Hepatocyte (in vitro differentiated cells): Measurements from ENCODE around the gene MYLK2. TPM values are rescaled to one million over a fixed set of nuclear protein-coding genes. Genes with fewer than 3 reads are reported as not detected.

Experiments used
- DNase-seq: peaks from one replicate; pipeline ENCODE4 v3.0.0-alpha.2; 2016; ENCODE audit warnings: low spot score
- H2AFZ ChIP-seq: fragments of 200-600 bp; sonication (generic); 2 replicates; pipeline ENCODE4 v1.6.0; 2016; ENCODE audit warnings: antibody characterized with exemption, mild to moderate bottlenecking
- H3K27ac ChIP-seq: fragments of 200-600 bp; sonication (generic); 2 replicates; pipeline ENCODE4 v1.5.1; 2016; ENCODE audit warnings: mild to moderate bottlenecking
- H3K27me3 ChIP-seq: fragments of 200-600 bp; sonication (generic); 2 replicates; pipeline ENCODE4 v1.6.1; 2016
- H3K36me3 ChIP-seq: fragments of 200-600 bp; sonication (generic); replicated peaks from 2 replicates; pipeline ENCODE4 v1.5.1; 2016; ENCODE audit warnings: low read depth; ENCODE audit not compliant: insufficient read depth
- H3K4me1 ChIP-seq: fragments of 200-600 bp; sonication (generic); 2 replicates; pipeline ENCODE4 v1.5.1; 2016; ENCODE audit warnings: mild to moderate bottlenecking, moderate library complexity; ENCODE audit not compliant: insufficient read depth
- H3K4me2 ChIP-seq: fragments of 200-600 bp; sonication (generic); 2 replicates; pipeline ENCODE4 v1.6.0; 2016
- H3K4me3 ChIP-seq: fragments of 200-600 bp; sonication (generic); 2 replicates; pipeline ENCODE4 v1.5.1; 2016; ENCODE audit warnings: mild to moderate bottlenecking
- H3K79me2 ChIP-seq: fragments of 200-600 bp; sonication (generic); 2 replicates; pipeline ENCODE4 v1.6.0; 2017; ENCODE audit warnings: mild to moderate bottlenecking
- H3K9me2 ChIP-seq: fragments of 200-600 bp; sonication (generic); replicated peaks from 2 replicates; pipeline ENCODE4 v1.6.0; 2017; ENCODE audit warnings: mild to moderate bottlenecking; ENCODE audit not compliant: insufficient read depth
- H3K9me3 ChIP-seq: fragments of 200-600 bp; sonication (generic); 2 replicates; pipeline ENCODE4 v1.5.1; 2016; ENCODE audit warnings: low read depth, mild to moderate bottlenecking
- H4K20me1 ChIP-seq: fragments of 200-600 bp; sonication (generic); 2 replicates; pipeline ENCODE4 v1.6.0; 2016; ENCODE audit warnings: mild to moderate bottlenecking; ENCODE audit not compliant: insufficient read depth, poor library complexity, severe bottlenecking
- EZH2 ChIP-seq: fragments of 200-600 bp; sonication (generic); IDR thresholded peaks from 2 replicates; pipeline ENCODE4 v1.6.1; 2016; ENCODE audit warnings: antibody characterized with exemption, mild to moderate bottlenecking, borderline replicate concordance
- EZH2phosphoT487 ChIP-seq: fragments of 200-600 bp; sonication (generic); IDR thresholded peaks from one replicate; pipeline ENCODE4 v1.6.1; 2018; ENCODE audit warnings: antibody characterized with exemption, mild to moderate bottlenecking, low read depth, moderate library complexity; ENCODE audit not compliant: unreplicated experiment, severe bottlenecking
- WGBS: methylation state at CpG from one replicate; pipeline ENCODE4 v1.1.6; 2016; ENCODE audit warnings: low lambda C conversion rate; ENCODE audit errors: missing lambda C conversion rate; 5-methylcytosine and 5-hydroxymethylcytosine counted together
- polyA plus RNA-seq: library from polyadenylated mRNA; unstranded; fragments of >200 nt; fragmentation: Nextera tagmentation; extraction: Ambion mirVana; gene quantifications from 2 replicates; pipeline ENCODE4 v1.2.1, GENCODE V29; 2016
- total RNA-seq: library from RNA; depleted of rRNA; stranded (reverse); fragments of >200 nt; gene quantifications from 2 replicates; pipeline ENCODE4 v1.2.3, GENCODE V29; 2014
- TF ChIP-seq, protein P1 (sequence below): fragments of 200-600 bp; sonication (generic); IDR thresholded peaks from 2 replicates; pipeline ENCODE4 v1.5.1; 2016; ENCODE audit warnings: antibody characterized with exemption, mild to moderate bottlenecking; ENCODE audit not compliant: poor library complexity

MYLK2 gene
- total and polyA plus RNA-seq, 2 experiments from 2014 or later = 0.33 TPM; not detected in 1

GRCh38 chr20:31835554-31835953, 16.4 kb downstream of the MYLK2 start:
- Histone ChIP-seq H3K9me3 (no peaks in the 10 kb centered on the region), H3K27me3 (no peaks in the 10 kb centered on the region), H3K36me3 (no peaks in the 10 kb centered on the region), H3K27ac (peak overlapping the region; percentile 70), H3K4me1 (peaks cover 40% of the 10 kb centered on the region), H3K4me2 (peak overlapping the region; percentile 55), H4K20me1 (no peaks in the 10 kb centered on the region), H3K4me3 (no peak overlapping the region), H3K79me2 (no peaks in the 10 kb centered on the region), H2AFZ (no peak overlapping the region), H3K9me2 (no peaks in the 10 kb centered on the region)
- no peak for DNase-seq
- 85% methylated on average over 9 of the region's 9 CpGs for WGBS
- TF ChIP-seq EZH2 (no peak), EZH2phosphoT487 (no peak)
- TF ChIP-seq, protein P1, sequence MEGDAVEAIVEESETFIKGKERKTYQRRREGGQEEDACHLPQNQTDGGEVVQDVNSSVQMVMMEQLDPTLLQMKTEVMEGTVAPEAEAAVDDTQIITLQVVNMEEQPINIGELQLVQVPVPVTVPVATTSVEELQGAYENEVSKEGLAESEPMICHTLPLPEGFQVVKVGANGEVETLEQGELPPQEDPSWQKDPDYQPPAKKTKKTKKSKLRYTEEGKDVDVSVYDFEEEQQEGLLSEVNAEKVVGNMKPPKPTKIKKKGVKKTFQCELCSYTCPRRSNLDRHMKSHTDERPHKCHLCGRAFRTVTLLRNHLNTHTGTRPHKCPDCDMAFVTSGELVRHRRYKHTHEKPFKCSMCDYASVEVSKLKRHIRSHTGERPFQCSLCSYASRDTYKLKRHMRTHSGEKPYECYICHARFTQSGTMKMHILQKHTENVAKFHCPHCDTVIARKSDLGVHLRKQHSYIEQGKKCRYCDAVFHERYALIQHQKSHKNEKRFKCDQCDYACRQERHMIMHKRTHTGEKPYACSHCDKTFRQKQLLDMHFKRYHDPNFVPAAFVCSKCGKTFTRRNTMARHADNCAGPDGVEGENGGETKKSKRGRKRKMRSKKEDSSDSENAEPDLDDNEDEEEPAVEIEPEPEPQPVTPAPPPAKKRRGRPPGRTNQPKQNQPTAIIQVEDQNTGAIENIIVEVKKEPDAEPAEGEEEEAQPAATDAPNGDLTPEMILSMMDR = no peak

DNA sequence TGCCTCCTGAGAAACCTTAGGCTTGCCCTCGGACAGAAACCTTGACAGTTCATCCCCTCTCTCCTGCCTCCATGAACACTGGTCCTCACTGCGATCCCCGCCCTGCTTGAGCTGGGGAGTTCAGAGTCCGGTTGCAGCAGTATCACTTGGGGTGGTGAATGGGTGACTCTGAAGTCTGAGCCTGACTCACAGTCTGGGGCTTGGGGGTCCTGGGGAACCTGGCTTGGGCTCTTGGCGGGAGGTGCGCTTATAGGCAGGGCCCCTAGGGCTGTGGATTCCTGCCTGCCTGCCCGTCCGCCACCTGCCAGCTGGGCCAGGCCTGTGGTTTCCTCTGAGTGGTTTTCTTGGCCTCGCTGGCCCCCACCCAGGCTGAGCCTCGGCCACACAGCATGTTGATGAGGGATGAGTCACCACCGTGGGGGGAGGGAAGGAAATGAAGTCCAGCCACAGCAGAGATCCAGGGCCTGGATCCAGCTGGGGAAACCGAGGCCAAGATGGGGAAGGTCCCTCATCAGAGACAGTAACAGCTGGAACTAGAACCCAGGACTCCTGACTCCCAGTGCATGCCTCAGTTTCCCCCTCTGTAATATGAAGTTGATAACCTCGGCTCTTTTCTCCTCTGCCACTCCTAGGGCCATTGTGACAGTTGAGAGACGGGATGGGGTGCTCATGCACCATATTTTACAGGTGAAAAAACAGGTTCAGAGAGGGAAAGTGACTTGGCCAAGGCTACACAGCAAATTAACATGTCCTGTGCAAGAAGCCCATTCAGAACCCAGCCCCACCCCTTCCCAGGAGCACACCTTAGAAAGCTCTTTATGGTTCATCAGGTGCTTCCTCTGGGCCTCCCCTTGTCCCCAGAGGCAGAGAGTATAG, 17.1 kb downstream of the MYLK2 start:
- no peak overlapping the region for H2AFZ ChIP-seq
- H3K4me1 ChIP-seq = peaks cover 43% of the 10 kb centered on the region
- no peaks in the 10 kb centered on the region for H3K79me2 ChIP-seq
- no peaks in the 10 kb centered on the region for H4K20me1 ChIP-seq
- H3K9me3 ChIP-seq = no peaks in the 10 kb centered on the region
- peak overlapping the region; percentile 55 for H3K4me2 ChIP-seq
- H3K36me3 ChIP-seq = no peaks in the 10 kb centered on the region
- H3K4me3 ChIP-seq = no peak overlapping the region
- peak; percentile 84 for DNase-seq
- WGBS = 55% methylated on average over 14 of the region's 14 CpGs
- H3K9me2 ChIP-seq = no peaks in the 10 kb centered on the region
- peak overlapping the region; percentile 70 for H3K27ac ChIP-seq
- TF ChIP-seq EZH2 (no peak), EZH2phosphoT487 (no peak)
- TF ChIP-seq, protein P1 = no peak
- no peaks in the 10 kb centered on the region for H3K27me3 ChIP-seq

GRCh38 chr20:31836853-31837608, 17.9 kb downstream of the MYLK2 start:
- no peaks in the 10 kb centered on the region for H3K79me2 ChIP-seq
- WGBS = 78% methylated on average over 5 of the region's 5 CpGs
- no peak overlapping the region for H3K4me3 ChIP-seq
- TF ChIP-seq, protein P1 = no peak
- TF ChIP-seq EZH2 (no peak), EZH2phosphoT487 (no peak)
- peaks cover 51% of the 10 kb centered on the region for H3K4me1 ChIP-seq
- peak overlapping the region; percentile 25 for H3K27ac ChIP-seq
- no peaks in the 10 kb centered on the region for H3K9me3 ChIP-seq
- no peak overlapping the region for H2AFZ ChIP-seq
- H3K27me3 ChIP-seq = no peaks in the 10 kb centered on the region
- no peaks in the 10 kb centered on the region for H4K20me1 ChIP-seq
- H3K36me3 ChIP-seq = no peaks in the 10 kb centered on the region
- no peaks in the 10 kb centered on the region for H3K9me2 ChIP-seq
- no peak for DNase-seq
- H3K4me2 ChIP-seq = no peak overlapping the region
